Thymus (tissue), 11 donors: ENCODE data around the gene REPIN1. TPM values are rescaled to one million over a fixed set of nuclear protein-coding genes. Genes with fewer than 3 reads are reported as not detected.

Experiments used
- DNase-seq, 9 donors: peaks; one replicate each; pipeline ENCODE4 v3.0.0-alpha.2; 2013; ENCODE audit warnings: low spot score in 9 of 9, low read depth in 6 of 9, missing footprints in 1 of 9
- H3K27ac ChIP-seq, 2 donors: one replicate each; pipeline ENCODE4 v1.5.1; 2013; ENCODE audit warnings: control low read depth in 1 of 2, low read depth in 1 of 2, low read length in 1 of 2, mild to moderate bottlenecking in 1 of 2, moderate library complexity in 1 of 2
- H3K27me3 ChIP-seq, 2 donors: one replicate each; pipeline ENCODE4 v1.5.1; 2013; ENCODE audit warnings: low read length in 1 of 2; ENCODE audit not compliant: control insufficient read depth in 2 of 2, insufficient read depth in 1 of 2
- H3K36me3 ChIP-seq, 2 donors: one replicate each; pipeline ENCODE4 v1.5.1; 2013; ENCODE audit warnings: low read length in 1 of 2, mild to moderate bottlenecking in 1 of 2, moderate library complexity in 1 of 2; ENCODE audit not compliant: control insufficient read depth in 2 of 2, insufficient read depth in 2 of 2
- H3K4me1 ChIP-seq, 2 donors: one replicate each; pipeline ENCODE4 v1.5.1; 2013; ENCODE audit warnings: low read length in 2 of 2; ENCODE audit not compliant: control insufficient read depth in 2 of 2, insufficient read depth in 2 of 2
- H3K4me3 ChIP-seq, 2 donors: one replicate each; pipeline ENCODE4 v1.5.1; 2013; ENCODE audit warnings: low read length in 2 of 2, control low read depth in 1 of 2, mild to moderate bottlenecking in 1 of 2
- H3K9me3 ChIP-seq, 2 donors: one replicate each; pipeline ENCODE4 v1.5.1; 2013; ENCODE audit warnings: low read length in 1 of 2, mild to moderate bottlenecking in 1 of 2; ENCODE audit not compliant: control insufficient read depth in 2 of 2, insufficient read depth in 1 of 2
- WGBS: extraction: QIAGEN DNeasy Blood & Tissue Kit; methylation state at CpG from one replicate; pipeline ENCODE4 v1.1.7; 2013; 5-methylcytosine and 5-hydroxymethylcytosine counted together
- polyA plus RNA-seq: library from polyadenylated mRNA; stranded (reverse); fragments of 200-250 nt; gene quantifications from one replicate; pipeline ENCODE4 v1.2.3, GENCODE V29; 2013
- total RNA-seq: library from RNA; stranded (reverse); fragments of 120-200 nt; gene quantifications from one replicate; pipeline ENCODE4 v1.2.4, GENCODE V29; 2013
- donor health status: healthy.

Gene REPIN1
- total and polyA plus RNA-seq, 2 donors: 58.9 to 97.0 TPM

- no peak overlapping the region for H3K4me3 ChIP-seq
- H3K4me1 ChIP-seq: peaks cover 0 to 5% of the 10 kb centered on the region in 2 donors
- 96% methylated on average over 10 of the region's 10 CpGs for WGBS
- H3K27ac ChIP-seq: no peak overlapping the region
- no peaks in the 10 kb centered on the region for H3K9me3 ChIP-seq
- DNase-seq: no peak
- H3K36me3 ChIP-seq: peaks cover 3 to 8% of the 10 kb centered on the region in 2 donors
- no peaks in the 10 kb centered on the region for H3K27me3 ChIP-seq
These were observed 48.6 kb downstream of the REPIN1 start for GRCh38 chr7:150417239-150417638.

DNA sequence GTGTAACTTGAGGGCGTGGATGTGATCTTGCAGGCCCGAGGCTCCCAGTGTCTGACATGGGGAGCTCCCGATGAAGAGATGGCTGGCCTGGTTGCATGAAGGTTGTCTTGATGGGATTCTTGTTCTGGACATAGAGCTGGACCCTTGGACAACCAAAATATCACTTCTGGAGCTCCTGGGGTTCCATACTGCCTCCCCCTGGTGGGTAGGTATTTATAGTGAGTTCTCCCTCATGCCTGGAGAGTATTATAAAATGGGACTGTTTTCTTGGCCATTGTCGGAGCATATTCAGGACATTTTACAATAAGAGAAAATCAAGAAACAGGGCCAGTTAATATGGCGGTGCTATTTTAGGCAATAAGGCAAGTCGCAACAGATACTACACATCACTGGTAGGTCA, 49.2 kb downstream of the REPIN1 start:
- H3K4me3 ChIP-seq: no peak overlapping the region
- DNase-seq: no peak
- no peaks in the 10 kb centered on the region for H3K27me3 ChIP-seq
- H3K4me1 ChIP-seq: peaks cover 0 to 5% of the 10 kb centered on the region in 2 donors
- H3K27ac ChIP-seq: no peak overlapping the region
- H3K36me3 ChIP-seq: peaks cover 0 to 1% of the 10 kb centered on the region in 2 donors
- no peaks in the 10 kb centered on the region for H3K9me3 ChIP-seq
- 98% methylated on average over 6 of the region's 6 CpGs for WGBS

DNA sequence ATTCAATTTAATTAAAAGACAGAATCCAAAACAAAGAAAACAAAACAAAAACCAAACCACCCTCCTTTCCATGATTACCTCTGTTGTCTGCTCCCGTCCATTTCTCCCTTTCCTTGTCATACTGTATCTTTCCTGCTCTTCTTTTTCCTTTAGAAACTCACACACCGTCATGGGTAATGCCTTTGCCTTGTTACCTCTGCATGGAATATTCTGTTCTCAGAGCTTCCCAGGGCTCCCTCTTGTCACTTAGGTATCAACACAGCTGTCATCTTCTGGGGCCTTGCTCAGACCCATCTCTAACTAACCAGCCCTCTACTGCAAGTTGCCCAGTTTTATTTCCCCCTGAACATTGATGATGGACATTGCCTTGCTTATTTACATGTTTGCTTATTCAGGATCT, 51.6 kb downstream of the REPIN1 start:
- no peaks in the 10 kb centered on the region for H3K36me3 ChIP-seq
- no peaks in the 10 kb centered on the region for H3K27me3 ChIP-seq
- peaks cover 0 to 5% of the 10 kb centered on the region in 2 donors for H3K4me1 ChIP-seq
- no peaks in the 10 kb centered on the region for H3K9me3 ChIP-seq
- no peak overlapping the region for H3K4me3 ChIP-seq
- DNase-seq: no peak
- WGBS: 97% methylated on average over 2 of the region's 2 CpGs
- no peak overlapping the region for H3K27ac ChIP-seq

DNA sequence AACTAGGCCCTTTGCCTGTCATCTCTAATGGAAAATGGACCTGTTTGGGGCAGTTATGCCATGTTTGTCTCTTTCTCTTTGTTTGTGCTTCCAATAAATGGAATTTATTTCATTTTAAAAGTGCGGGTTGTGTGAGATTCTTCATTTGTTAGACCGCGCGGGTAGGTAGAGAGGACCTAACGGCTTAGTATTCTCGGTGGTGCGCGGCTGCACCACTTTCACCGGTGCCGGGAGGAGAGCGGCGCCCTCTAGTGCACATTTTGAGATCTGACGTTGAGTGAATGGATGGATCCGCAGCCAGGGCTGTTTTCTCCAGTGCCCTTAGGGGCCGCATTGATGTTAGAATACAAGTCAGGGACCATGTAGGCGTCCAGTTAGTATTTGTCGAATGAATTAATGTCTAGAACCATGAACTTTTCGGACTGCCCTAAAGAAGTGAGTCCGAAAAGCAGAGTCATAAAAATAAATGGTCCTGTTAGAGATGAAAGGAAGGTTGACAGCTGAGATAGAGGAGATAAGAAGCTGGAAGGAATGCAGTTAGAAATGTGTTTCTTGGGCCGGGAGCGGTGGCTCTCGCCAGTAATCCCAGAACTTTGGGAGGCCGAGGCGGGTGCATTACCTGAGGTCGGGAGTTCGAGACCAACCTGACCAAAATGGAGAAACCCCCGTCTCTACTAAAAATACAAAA, 52.5 kb downstream of the REPIN1 start:
- Histone ChIP-seq H3K9me3 (no peaks in the 10 kb centered on the region), H3K4me1 (peaks cover 0 to 5% of the 10 kb centered on the region in 2 donors), H3K36me3 (no peaks in the 10 kb centered on the region), H3K27ac (no peak overlapping the region), H3K27me3 (no peaks in the 10 kb centered on the region), H3K4me3 (no peak overlapping the region)
- WGBS: 32% methylated on average over 27 of the region's 27 CpGs
- DNase-seq: peak; percentile 62 to 92 (median 84)

DNA sequence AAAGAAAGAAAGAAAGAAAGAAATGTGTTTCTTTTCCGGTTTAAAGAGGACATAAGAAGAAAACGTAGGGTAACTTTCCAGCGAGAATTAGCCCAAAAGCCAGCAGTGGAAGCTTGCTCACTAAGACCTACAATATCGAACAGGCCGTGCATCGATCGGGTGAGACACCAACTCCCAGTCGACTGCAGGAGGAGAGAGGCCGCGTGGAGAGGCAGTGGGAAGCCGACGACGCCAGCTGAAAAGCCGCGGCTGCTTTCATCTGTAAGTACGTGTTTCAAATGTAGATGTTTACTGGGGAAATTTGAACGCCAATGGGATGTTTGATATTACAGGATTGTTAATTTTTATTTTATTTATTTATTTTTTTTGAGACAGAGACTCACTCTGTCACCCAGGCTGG, 53.2 kb downstream of the REPIN1 start:
- H3K27me3 ChIP-seq: no peaks in the 10 kb centered on the region
- no peaks in the 10 kb centered on the region for H3K36me3 ChIP-seq
- 86% methylated on average over 17 of the region's 17 CpGs for WGBS
- H3K4me1 ChIP-seq: peaks cover 0 to 5% of the 10 kb centered on the region in 2 donors
- no peak overlapping the region for H3K27ac ChIP-seq
- no peaks in the 10 kb centered on the region for H3K9me3 ChIP-seq
- H3K4me3 ChIP-seq: no peak overlapping the region
- no peak for DNase-seq

Other genes starting within 250 kb of the REPIN1 start
- 17.2 TPM for gene LRRC61, start 45.5 kb upstream of the REPIN1 start, total RNA-seq
- gene LRRC61, start 45.5 kb upstream of the REPIN1 start, polyA plus RNA-seq: 11.3 TPM
- 6.2 TPM for gene ACTR3C, start 45.3 kb upstream of the REPIN1 start, total RNA-seq
- gene ACTR3C, start 45.3 kb upstream of the REPIN1 start, polyA plus RNA-seq: 2.9 TPM
- gene RARRES2, start 27.2 kb upstream of the REPIN1 start, total RNA-seq: 6.5 TPM
- 21.9 TPM for gene RARRES2, start 27.2 kb upstream of the REPIN1 start, polyA plus RNA-seq
- 7.6 TPM for gene ZNF775, start 10.5 kb downstream of the REPIN1 start, total RNA-seq
- 6.6 TPM for gene ZNF775, start 10.5 kb downstream of the REPIN1 start, polyA plus RNA-seq
- gene GIMAP8, start 81.8 kb downstream of the REPIN1 start, total RNA-seq: 6.1 TPM
- 7.9 TPM for gene GIMAP8, start 81.8 kb downstream of the REPIN1 start, polyA plus RNA-seq
- gene GIMAP7, start 146.1 kb downstream of the REPIN1 start, total RNA-seq: 48.1 TPM
- 69.0 TPM for gene GIMAP7, start 146.1 kb downstream of the REPIN1 start, polyA plus RNA-seq
- 68.5 TPM for gene GIMAP4, start 198.6 kb downstream of the REPIN1 start, total RNA-seq
- 40.9 TPM for gene GIMAP4, start 198.6 kb downstream of the REPIN1 start, polyA plus RNA-seq